Stimulated activated CD8-positive, alpha-beta memory T cell treated with anti-CD3 and anti-CD28 coated beads, Interleukin-2, amount 100 ng/mL, for 1 hour (primary cell): Measurements from ENCODE around the gene PHC1.
"Not testable (repeated sequence)": the region's sequence is repeated elsewhere in the genome, so short reads cannot be mapped to it uniquely, and the experiment has no call there.

Source experiments
- DNase-seq, 2 donors: peaks; one replicate each; pipeline ENCODE4 v3.0.0-alpha.2; 2020; ENCODE audit warnings: low read depth in 2 of 2

PHC1 gene

DNA sequence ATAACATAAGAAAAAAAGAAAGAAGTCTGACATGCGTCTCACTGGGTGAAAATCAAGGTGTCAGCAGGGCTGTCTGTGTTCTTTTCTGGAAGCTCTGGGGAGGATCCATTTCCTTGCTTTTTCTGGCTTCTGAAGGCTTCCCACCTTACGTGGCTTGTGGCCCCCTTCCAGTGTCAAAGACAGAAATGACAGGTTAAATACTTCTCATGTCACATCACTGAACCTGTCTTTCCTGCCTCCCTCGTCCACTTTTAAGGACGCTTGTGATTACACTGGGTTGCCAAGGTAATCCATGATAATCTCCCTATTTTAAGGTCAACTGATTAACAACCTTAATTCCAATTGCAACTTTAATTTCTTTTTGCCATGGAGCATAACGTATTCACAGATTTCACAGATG lies 4.6 kb upstream of the PHC1 start:
- DNase-seq = no peak

GRCh38 chr12:8911606-8912268 lies 2.6 kb upstream of the PHC1 start:
- DNase-seq = no peak

- no peak for DNase-seq
Observed at GRCh38 chr12:8912914-8913313, 1.4 kb upstream of the PHC1 start.

GRCh38 chr12:8913702-8914032 lies 642 bp upstream of the PHC1 start:
- DNase-seq = no peak

GRCh38 chr12:8914716-8915526 lies 612 bp downstream of the PHC1 start:
- peak; percentile 29 to 37 for DNase-seq

DNA sequence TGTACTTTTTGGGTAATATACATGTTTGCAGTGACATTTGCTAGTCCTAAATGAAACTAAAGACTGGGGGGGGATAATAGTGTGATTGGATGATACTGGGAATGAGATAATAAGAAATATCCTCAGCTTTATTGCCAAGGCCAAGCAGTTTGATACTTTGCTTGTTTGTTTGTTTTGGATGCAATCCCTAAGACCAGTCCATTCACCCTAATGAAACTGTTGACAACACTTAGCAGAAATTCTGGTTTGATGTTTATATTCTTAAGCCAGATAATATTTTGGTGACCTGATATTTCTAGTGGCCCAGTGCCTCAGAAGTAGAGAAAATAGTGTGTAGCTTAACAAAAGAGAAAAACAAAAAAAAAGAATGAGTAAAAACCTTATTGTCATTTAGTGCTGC lies 1.8 kb downstream of the PHC1 start:
- DNase-seq = no peak

GRCh38 chr12:8917031-8917430 lies 2.7 kb downstream of the PHC1 start:
- DNase-seq = no peak

GRCh38 chr12:8917751-8918150 lies 3.4 kb downstream of the PHC1 start:
- DNase-seq = no peak

GRCh38 chr12:8919643-8920042 lies 5.3 kb downstream of the PHC1 start:
- DNase-seq = not testable (repeated sequence)

- no peak for DNase-seq
Observed at GRCh38 chr12:8922544-8922943, 8.2 kb downstream of the PHC1 start.

GRCh38 chr12:8930655-8931323 lies 16.5 kb downstream of the PHC1 start:
- DNase-seq = not testable (repeated sequence)

DNA sequence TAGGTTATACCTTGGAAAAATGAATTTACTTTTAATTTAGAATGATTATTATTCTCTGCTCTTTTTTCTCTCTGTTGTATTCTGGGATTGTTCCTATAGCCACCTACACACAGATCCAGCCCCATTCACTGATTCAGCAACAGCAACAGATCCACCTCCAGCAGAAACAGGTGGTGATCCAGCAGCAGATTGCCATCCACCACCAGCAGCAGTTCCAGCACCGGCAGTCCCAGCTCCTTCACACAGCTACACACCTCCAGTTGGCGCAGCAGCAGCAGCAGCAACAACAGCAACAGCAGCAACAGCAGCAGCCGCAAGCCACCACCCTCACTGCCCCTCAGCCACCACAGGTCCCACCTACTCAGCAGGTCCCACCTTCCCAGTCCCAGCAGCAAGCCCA lies 18.2 kb downstream of the PHC1 start:
- DNase-seq = not testable (repeated sequence)

GRCh38 chr12:8934080-8934479 lies 19.8 kb downstream of the PHC1 start:
- DNase-seq = not testable (repeated sequence)

- DNase-seq = no peak
Observed at GRCh38 chr12:8936735-8937134, 22.4 kb downstream of the PHC1 start.

GRCh38 chr12:8937842-8938442 lies 23.6 kb downstream of the PHC1 start:
- not testable (repeated sequence) for DNase-seq

DNA sequence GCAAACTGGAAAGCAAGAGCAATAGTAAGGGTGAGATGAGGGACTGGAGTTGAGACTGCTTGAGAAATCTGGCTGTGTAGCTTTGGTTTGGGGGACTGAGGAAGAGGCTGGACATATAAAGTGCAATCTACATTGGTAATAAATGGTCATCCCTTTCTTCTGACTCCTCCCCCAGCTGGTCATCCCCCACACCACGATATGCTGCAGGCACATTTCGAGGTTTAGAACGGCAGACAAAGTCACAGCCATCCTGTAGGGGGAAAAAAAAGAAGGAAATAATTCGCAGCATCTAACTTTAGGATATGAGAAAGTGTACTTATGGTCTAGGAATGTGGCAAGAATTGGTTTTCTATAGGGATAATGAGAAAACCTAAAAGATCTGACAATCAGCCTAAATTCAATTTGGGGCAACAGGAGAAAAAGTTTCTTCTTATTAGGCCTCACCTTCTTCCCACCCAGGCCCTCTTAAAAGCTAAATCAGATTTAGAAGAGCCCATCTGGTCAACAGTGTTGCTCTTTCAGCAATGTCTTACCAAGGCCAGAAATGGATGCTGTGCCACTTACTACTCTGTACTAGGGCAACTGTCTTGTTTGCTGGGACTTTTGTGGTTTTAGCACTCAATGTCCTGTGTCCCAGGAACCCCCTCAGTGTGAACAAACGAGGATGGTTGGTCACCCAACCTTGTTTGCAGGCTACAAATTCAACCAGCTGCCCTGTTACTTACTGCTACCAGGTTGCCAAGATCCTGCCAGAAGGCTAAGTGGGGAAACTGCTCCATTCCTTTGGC lies 27.6 kb downstream of the PHC1 start:
- no peak for DNase-seq

DNA sequence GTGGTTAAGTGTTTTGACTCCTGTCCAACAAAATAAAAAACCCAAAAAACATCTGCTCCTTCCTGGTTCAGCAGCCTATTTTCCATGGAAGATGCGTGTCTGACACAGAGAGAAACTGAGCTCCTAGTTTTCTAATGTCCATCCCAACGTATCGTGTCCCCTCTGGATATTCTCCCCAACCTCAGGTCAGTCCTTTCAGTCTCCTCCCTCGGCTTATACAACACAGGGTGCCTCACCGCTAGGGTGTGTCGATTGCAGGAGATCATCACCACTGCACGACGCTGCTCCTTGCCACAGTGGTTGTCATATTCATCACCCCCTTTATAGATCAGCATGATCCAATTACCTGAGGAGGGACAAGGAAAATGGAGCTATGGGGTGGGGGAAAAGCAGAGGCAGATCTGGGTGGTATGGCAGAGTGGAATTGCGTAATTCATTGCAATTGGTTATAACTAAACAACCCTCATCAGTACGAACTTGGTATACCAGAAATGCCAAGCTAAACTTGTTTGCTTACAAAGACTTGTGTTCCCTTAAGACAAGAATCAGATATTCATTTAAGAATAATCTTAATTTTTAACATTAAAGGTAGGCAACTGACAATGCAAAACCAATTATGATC lies 29.4 kb downstream of the PHC1 start:
- DNase-seq = no peak

DNA sequence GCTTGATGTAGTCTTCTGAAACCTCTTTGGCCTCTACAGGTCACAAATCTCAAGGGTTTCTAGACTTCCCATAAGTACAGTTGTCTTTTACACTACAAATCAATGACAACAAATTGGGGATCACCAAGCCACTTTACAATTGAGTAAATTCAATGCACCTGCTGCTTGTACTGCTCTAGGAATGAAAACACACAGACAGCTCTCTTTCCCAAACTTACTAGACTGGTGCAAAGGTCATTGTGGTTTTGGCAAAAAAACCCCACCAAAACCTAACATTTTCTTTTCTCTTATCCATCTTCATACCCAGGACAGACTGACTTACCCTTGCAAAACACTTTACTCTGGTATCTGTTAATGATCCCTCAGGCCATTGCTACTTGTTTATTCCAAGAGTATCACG lies 32.4 kb downstream of the PHC1 start:
- DNase-seq = no peak

DNA sequence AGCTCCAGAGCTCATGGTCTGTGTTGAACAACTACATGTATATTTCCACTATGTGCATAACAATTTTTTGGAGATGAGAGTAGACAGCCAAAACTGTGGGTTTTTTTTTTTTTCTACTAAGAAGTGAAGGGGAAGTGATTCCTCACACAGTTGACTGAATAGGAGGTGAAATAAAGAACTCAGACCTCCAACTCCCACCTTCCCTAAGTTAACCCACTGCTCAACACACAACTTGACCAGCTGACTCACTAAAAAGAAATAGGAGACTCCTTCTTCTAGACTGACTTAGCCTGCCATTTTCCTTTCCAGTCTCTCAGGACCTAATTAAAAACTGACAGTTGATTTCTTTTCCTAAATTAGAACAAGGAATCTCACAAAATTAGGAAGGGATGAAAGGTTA lies 33.4 kb downstream of the PHC1 start:
- DNase-seq = no peak

DNA sequence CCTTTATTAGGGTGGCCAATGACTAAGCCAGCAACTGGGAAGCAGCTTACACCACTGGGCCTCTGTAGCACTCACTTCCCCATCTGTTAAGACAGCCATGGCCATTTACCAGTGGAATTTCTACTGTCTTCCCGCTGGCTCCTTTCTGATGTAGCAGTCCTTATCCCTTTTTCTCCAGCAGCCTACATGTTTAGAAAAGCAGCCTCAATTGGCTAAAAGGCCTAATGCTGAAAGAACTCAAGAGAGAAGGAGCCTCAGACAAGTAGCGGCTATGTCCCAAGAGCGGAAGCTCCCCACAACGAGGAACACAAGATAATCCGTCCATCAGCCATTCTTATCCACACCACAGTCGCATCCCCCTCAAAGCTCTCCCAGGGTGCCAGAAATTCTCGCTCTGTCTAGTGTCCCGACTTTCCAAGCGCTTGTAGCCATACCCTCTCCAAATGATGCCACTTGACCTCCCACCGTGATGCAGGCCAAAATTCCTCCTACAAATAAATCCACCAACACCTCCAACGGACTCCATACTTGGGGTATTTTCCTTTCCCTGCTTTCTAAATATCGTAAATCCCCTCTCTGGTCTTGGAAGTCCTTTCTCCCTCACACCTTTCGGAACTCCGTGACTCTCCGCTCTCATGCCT lies 34.5 kb downstream of the PHC1 start:
- no peak for DNase-seq
